Testis (tissue), 3 donors: ENCODE measurements around the gene CUL1. TPM values are rescaled to one million over a fixed set of nuclear protein-coding genes. Genes with fewer than 3 reads are reported as not detected.

Source experiments
- DNase-seq: peaks from one replicate; pipeline ENCODE4 v3.0.0-alpha.2; 2019
- H3K27ac ChIP-seq, 2 donors: fragments of 200-600 bp; sonication (generic); one replicate each; pipeline ENCODE4 v1.5.1; 2019
- H3K27me3 ChIP-seq: fragments of 200-600 bp; sonication (generic); one replicate; pipeline ENCODE4 v1.5.1; 2019
- H3K36me3 ChIP-seq: fragments of 200-600 bp; sonication (generic); one replicate; pipeline ENCODE4 v1.5.1; 2017; ENCODE audit warnings: low read depth; ENCODE audit errors: missing control alignments
- H3K4me1 ChIP-seq: fragments of 200-600 bp; sonication (generic); one replicate; pipeline ENCODE4 v1.5.1; 2019
- H3K4me3 ChIP-seq, 2 donors: fragments of 200-600 bp; sonication (generic); one replicate each; pipeline ENCODE4 v1.5.1; 2017 to 2019
- H3K9me3 ChIP-seq: fragments of 200-600 bp; sonication (generic); one replicate; pipeline ENCODE4 v1.5.1; 2017
- CTCF ChIP-seq, 3 experiments: fragments of 450-650 bp in 2 of 3; fragments of 200-600 bp in 1 of 3; sonication (generic) in 1 of 3; IDR thresholded peaks; one replicate each; pipeline ENCODE4 v1.5.1; 2016 to 2019; ENCODE audit warnings: antibody characterized with exemption in 3 of 3, mild to moderate bottlenecking in 2 of 3, moderate library complexity in 1 of 3
- POLR2A ChIP-seq: fragments of 450-650 bp; IDR thresholded peaks from one replicate; pipeline ENCODE4 v1.6.1; 2017; ENCODE audit warnings: antibody characterized with exemption, mild to moderate bottlenecking, moderate library complexity
- WGBS, 2 donors: methylation state at CpG; one replicate each; pipeline ENCODE4 v1.1.5; 2018; 5-methylcytosine and 5-hydroxymethylcytosine counted together
- intact Hi-C: fragments of 100-400 bp; cut with DNase I; formaldehyde crosslinking; loops from one replicate; pipeline ENCODE4 v1.15.1; 2023; ENCODE audit warnings: low total_unique reads
- polyA plus RNA-seq: library from polyadenylated mRNA; stranded (reverse); fragments of 350-450 nt; fragmentation: Illumina TruSeq; extraction: RNeasy Lipid Tissue Mini Kit (QIAGEN cat#74804); gene quantifications from one replicate; pipeline ENCODE4 v1.2.3, GENCODE V29; 2014; ENCODE audit warnings: low read depth, low replicate concordance; ENCODE audit not compliant: insufficient read depth
- total RNA-seq, 2 donors: library from RNA; depleted of rRNA; stranded (reverse); fragments of >200 nt; gene quantifications; one replicate each; pipeline ENCODE4 v1.2.3, GENCODE V29; 2016

The CUL1 gene
- total and polyA plus RNA-seq, 3 donors from 2014 or later = 151 to 206 (median 161) TPM

- Histone ChIP-seq H3K27me3 (no peaks in the 10 kb centered on the region), H3K27ac (no peak overlapping the region), H3K9me3 (no peaks in the 10 kb centered on the region), H3K36me3 (no peaks in the 10 kb centered on the region), H3K4me1 (peaks cover 5% of the 10 kb centered on the region), H3K4me3 (no peak overlapping the region)
- TF ChIP-seq CTCF (IDR thresholded peaks at IDR 0.05) (no peak), POLR2A (no peak)
- no peak for DNase-seq
- intact Hi-C loops = no loop called here
- 73% methylated on average over 2 of the region's 2 CpGs for WGBS, 2 donors
Measured at GRCh38 chr7:148661471-148661870, 37.2 kb upstream of the CUL1 start.

DNA sequence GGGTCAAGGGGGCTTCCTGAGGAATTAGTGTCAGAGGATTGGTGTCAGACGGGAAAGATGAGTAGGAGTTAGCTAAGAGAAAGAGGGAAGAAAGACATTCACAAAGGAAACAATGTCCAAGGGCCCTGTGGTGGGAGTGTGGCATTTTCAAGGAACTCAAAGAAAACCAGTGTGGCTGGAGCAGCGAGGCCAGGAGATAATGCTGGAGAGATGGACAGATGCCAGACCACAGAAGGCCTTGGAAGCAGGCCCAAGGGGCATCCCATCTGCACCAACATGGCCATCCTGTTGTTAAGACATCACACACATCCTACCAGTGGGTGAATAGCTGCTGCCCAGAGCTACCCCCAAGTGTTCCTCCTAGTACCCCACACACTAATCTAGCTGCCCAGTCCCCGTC, 36.1 kb upstream of the CUL1 start:
- Histone ChIP-seq H3K4me1 (peaks cover 5% of the 10 kb centered on the region), H3K9me3 (no peaks in the 10 kb centered on the region), H3K27me3 (no peaks in the 10 kb centered on the region), H3K27ac (peak overlapping the region in 1 of 2 donors; percentile 31), H3K36me3 (no peaks in the 10 kb centered on the region), H3K4me3 (no peak overlapping the region)
- intact Hi-C loops = no loop called here
- peak; percentile 90 for DNase-seq
- 70 to 79% methylated on average over 3 of the region's 3 CpGs for WGBS, 2 donors
- no peak for TF ChIP-seq POLR2A
- no peak for TF ChIP-seq CTCF (IDR thresholded peaks at IDR 0.05)

DNA sequence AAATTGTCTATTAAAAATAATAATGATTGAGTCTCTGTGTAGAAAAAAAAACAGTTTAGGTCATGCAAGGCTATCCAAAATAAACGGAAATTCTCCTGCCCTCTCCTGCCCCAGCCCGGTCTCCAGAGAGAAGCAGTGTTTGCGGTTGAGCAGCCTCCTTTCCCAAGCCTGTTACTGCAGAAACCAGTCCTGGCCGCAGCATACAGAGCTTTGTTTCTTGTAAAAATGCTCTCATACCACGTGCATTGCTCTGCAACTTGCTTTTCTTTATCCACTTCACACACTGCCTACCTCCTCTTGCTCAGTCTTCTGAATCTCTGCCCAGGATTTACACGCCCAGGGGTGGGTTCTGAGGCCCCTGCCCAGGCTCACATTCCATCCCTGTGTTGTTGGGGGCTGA, 34.4 kb upstream of the CUL1 start:
- Histone ChIP-seq H3K27me3 (no peaks in the 10 kb centered on the region), H3K27ac (no peak overlapping the region), H3K4me1 (peaks cover 5% of the 10 kb centered on the region), H3K9me3 (no peaks in the 10 kb centered on the region), H3K36me3 (no peaks in the 10 kb centered on the region), H3K4me3 (no peak overlapping the region)
- WGBS, 2 donors = 31 to 39% methylated on average over 6 of the region's 6 CpGs
- TF ChIP-seq CTCF (IDR thresholded peaks at IDR 0.05) (no peak), POLR2A (no peak)
- DNase-seq = peak; percentile 74
- intact Hi-C loops = no loop called here

DNA sequence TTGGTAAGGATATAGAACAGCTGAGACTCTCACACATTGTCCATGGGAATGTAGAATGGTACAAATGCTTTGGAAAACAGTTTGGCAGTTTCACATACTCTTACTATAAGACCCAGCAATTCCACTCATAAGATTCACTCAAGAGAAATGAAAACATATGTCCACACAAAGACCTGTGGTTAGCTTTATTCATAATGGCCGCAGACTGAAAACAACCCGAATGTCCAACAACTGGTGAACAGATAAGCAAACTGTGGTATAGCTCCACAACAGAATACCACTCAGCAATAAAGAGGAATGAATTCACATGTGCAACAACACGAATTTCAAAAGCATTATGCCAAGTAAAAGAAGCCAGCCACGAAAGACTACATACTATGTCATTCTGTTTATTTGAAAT, 33.5 kb upstream of the CUL1 start:
- no peak for DNase-seq
- Histone ChIP-seq H3K4me3 (no peak overlapping the region), H3K36me3 (no peaks in the 10 kb centered on the region), H3K27ac (no peak overlapping the region), H3K27me3 (no peaks in the 10 kb centered on the region), H3K4me1 (peaks cover 5% of the 10 kb centered on the region), H3K9me3 (no peaks in the 10 kb centered on the region)
- 83 to 95% methylated on average over 4 of the region's 4 CpGs for WGBS, 2 donors
- intact Hi-C loops = no loop called here
- TF ChIP-seq CTCF (IDR thresholded peaks at IDR 0.05) (no peak), POLR2A (no peak)

DNA sequence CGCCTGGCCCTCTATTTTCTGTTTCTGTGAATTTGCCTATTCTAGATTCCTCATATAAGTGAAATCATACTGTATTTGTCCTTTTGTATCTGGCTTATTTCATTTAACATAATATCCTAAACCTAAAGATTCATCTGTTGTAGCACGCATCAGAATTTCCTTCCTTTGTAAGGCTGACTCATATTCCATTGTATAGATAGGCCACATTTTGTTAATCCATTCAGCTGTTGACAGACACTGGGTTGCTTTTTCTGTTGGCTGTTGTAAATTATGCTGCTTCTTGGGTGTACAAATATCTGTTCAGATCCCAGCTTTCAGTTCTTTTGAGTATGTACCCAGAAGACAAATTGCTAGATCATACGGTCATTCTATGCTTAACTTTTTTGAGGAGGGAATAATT, 28.8 kb upstream of the CUL1 start:
- Histone ChIP-seq H3K27ac (peak overlapping the region in 1 of 2 donors; percentile 11), H3K27me3 (no peaks in the 10 kb centered on the region), H3K36me3 (no peaks in the 10 kb centered on the region), H3K9me3 (no peaks in the 10 kb centered on the region), H3K4me3 (no peak overlapping the region), H3K4me1 (peaks cover 10% of the 10 kb centered on the region)
- no peak for TF ChIP-seq POLR2A
- TF ChIP-seq CTCF (IDR thresholded peaks at IDR 0.05) = no peak
- intact Hi-C loops = no loop called here
- WGBS, 2 donors = 86 to 94% methylated on average over 3 of the region's 3 CpGs
- no peak for DNase-seq
